ENCODE data around the gene LRRFIP1.

DNA sequence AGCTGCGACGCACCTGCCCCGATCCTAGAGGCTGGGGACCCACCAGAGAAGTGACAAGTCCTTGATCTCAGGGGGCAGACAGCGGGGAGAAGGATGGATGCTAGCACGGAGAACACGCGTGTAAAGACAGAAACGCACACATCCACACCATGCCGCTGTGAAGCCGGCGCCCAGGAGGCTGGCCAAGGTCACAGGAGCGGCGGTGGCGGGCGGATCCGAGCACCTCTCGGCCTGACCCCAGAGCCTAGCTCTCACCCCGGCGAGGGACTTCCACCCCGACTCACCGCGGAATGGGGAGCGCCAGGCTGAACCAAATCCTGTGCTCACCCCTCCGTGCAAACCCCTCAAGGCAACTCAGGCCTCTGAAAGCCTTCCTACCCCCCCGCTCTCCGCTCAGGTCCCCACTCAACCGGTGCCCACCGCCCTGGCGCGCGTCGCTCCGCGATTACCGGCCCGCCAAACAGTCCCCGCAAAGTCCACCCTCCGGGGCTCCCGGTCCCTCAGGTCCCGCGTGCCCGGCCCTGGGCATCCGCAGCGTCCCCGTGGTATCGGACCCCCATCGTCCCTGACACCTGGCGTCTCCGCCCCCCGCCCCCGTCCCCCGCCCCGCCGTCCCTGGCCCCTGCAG lies 460 bp upstream of the LRRFIP1 start:
- TF ChIP-seq POLR2A (IDR thresholded peaks at IDR 0.05; ENCODE audit: low read length) (no peak), GATA1 (IDR thresholded peaks at IDR 0.05; ENCODE audit: low read depth, low read length) (no peak)
